NCI-H510A treated with DMSO at 0.1 percent for 48 hours (cell line): ENCODE data around the gene HAGHL.
"Not testable (repeated sequence)": the region's sequence is repeated elsewhere in the genome, so short reads cannot be mapped to it uniquely, and the experiment has no call there.

Experiments used
- DNase-seq: peaks from one replicate; lab custom pipeline; 2025; lab: John Stamatoyannopoulos, UW

Gene HAGHL

DNA sequence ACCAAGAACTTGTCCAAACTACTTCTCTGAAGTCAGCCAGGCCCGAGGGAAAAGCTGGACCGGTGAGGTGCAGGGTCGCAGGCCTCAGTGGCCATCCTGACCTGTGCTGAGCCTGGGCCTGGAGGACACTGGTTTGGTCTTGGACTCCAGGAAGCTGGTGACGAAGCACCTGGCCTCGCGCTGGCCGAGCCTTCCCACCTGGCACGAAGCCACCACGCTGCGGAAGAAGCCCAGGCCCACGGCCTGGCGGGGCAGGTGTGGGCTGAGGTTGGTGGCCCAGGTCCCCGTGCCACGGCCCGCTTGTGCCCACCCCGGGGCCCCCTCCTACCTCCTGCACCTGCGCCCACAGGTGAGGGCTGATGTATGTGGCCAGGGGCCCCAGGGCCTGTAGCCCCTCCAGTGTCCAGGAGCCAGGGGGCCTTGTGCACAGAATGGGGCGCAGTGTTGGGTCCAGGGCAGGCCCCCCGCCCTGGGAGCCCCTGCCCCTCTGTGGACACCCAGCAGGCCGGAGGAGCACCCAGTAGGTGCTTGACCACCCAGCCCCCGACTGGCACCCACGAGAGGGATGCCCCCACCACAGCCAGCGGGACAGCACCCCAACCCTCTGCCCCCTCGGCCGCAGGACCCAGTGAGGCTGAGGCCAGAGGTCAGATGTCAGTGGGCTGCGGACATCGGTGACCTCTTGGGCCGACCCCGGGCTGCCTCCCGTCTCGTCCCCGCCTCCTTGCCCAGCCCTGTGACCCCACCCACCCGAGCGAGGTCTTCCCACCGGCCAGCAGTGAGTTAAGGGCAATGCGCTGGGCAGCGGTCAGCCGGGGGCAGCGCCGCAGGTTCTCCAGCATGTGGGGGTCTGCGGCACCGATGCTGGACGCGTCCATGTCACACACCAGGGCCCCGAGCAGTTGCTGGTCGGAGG, 47.4 kb downstream of the HAGHL start:
- DNase-seq, result no peak

DNA sequence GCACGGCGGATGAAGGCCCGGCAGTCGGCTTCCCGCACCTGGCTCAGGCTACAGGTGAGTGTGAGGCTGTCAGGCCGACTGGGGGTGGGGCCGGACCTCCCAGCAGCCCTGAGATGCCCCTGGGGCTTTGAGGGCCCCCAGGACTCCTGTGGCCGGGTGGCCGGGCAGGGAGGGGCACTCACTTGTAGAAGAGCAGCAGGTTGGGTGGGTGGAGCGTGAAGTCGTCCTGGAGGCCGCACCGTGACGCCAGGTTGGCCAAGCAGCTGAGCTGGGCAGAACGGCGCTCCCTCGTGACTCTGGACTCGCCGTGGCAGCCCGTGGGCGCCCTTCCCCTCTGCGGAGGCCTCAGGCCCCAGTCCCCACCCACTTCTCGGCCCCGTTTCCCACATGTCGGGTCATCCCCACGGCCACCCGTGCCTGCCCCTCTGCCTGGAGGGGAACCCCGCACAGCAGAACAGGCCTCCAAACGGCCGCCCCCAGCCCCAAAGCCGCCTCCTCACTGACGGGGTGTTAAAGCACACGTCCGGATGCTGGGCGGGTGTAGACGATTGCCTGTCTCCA, 48.4 kb downstream of the HAGHL start:
- no peak for DNase-seq

DNA sequence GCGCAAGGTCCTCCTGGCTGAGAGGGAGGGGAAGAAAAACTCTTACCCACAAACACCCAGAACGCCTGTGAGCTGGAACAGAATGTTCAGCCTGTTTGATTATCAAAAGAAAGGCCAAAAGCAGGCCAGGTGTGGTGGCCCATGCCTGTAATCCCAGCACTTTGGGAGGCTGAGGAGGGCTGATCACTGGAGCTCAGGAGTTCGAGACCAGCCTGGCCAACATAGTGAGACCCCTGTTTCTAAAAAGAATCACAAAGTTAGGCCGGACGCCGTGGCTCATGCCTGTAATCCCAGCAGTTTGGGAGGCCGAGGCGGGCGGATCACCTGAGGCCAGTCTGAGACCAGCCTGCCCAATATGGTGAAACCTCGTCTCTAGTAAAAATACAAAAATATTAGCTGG, 49.4 kb downstream of the HAGHL start:
- DNase-seq, result not testable (repeated sequence)

DNA sequence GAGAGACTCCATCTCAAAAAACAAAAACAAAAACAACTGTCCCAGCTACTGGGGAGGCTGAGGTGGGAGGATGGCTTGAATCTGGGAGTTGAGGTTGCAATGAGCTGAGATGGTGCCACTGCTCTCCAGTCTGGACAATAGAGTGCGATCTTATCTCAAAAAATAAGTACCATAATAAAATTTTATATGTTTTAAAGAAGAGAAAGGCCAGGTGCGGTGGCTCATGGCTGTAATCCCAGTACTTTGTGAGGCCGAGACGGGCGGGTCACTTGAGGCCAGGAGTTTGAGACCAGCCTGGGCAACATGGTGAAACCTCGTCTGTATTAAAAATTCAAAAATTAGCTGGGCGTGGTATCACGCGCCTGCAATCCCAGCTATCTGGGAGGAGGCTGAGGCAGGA, 49.9 kb downstream of the HAGHL start:
- no peak for DNase-seq

DNA sequence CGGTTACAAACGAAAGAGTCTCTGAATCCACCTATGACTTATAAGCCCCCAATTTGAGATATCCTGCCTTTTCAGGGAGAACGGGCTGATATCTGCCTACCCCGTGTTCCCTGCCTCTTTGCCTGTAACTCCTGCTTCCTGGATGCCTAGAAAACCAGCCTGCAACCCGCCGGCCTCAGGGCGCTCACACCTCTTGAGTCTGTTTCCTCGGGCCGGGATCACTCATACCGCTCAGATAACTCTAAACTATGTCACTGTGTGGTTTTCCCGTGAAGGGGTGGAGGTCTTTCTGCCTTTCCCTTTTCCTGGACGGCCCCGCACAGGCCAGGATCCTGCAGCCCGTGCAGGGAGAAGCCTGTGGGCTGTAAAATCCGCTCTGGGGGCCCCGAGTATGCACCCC, 50.9 kb downstream of the HAGHL start:
- DNase-seq, result no peak

DNA sequence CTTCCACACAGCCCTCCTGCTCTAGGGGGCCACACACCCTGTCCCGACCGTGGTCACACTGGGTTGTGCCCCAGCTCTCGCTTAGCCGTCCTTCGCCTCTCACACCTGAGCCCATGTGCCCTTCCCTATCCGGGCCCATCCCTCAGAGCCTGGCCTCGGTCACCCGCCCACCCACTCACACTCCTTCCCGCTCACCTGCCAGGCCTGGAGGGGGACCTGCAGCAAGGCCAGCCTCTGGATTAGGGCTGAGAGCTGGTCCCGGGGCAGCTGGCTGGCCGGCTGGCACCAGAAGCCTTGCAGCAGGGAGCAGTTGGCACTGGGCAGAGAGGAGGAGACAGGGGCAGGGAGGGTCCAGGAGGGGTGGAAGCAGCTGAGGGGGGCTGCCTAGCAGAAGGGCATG, 51.5 kb downstream of the HAGHL start:
- no peak for DNase-seq

DNA sequence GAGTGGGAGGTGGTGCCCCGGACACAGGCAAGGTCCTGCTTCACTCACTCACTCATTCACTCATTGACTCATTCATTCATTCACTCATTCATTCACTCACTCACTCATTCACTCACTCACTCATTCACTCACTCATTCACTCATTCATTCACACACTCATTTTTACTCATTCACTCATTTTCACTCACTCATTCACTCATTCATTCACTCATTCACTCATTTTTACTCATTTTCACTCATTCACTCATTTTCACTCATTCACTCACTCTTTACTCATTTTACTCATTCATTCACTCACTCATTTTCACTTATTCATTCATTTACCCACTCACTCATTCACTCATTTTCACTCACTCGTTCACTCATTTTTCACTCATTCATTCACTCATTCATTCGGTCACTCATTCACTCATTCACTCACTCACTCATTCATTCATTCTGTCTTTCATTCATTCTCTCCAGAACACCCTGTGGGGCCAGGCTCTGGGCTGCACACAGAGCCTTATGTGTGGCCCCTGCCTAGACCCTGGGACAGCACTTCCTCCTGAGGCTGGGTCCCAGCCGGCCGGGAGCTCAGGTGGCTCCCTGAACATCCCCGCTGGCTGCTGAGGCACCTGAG, 52.1 kb downstream of the HAGHL start:
- DNase-seq, result no peak
